H9 (cell line): ENCODE data around the gene TXNL4A. TPM values are rescaled to one million over a fixed set of nuclear protein-coding genes. Genes with fewer than 3 reads are reported as not detected.

Experiments
- DNase-seq: peaks from one replicate; pipeline ENCODE4 v3.0.0-alpha.2; 2017
- H2AFZ ChIP-seq: one replicate; pipeline ENCODE4 v1.6.1; 2013; ENCODE audit warnings: mild to moderate bottlenecking, low read length, control low read depth, moderate library complexity
- H2AK5ac ChIP-seq: 2 replicates; pipeline ENCODE4 v1.6.1; 2013; ENCODE audit warnings: low read length, control low read depth, mixed read lengths; ENCODE audit not compliant: insufficient read length
- H2BK120ac ChIP-seq: one replicate; pipeline ENCODE4 v1.6.1; 2013; ENCODE audit warnings: low read depth, mild to moderate bottlenecking, low read length, control low read depth, inconsistent platforms; ENCODE audit not compliant: poor library complexity, severe bottlenecking
- H2BK12ac ChIP-seq: 2 replicates; pipeline ENCODE4 v1.6.1; 2013; ENCODE audit warnings: low read length, control low read depth, mixed read lengths, low read depth; ENCODE audit not compliant: insufficient read length
- H2BK15ac ChIP-seq: 2 replicates; pipeline ENCODE4 v1.6.1; 2013; ENCODE audit warnings: low read depth, low read length, control low read depth
- H2BK20ac ChIP-seq: one replicate; pipeline ENCODE4 v1.6.1; 2013; ENCODE audit warnings: low read depth, mild to moderate bottlenecking, low read length, control low read depth, inconsistent platforms; ENCODE audit not compliant: poor library complexity, severe bottlenecking
- H2BK5ac ChIP-seq: 2 replicates; pipeline ENCODE4 v1.6.1; 2013; ENCODE audit warnings: low read length, control low read depth, mixed read lengths; ENCODE audit not compliant: insufficient read length
- H3K14ac ChIP-seq: 2 replicates; pipeline ENCODE4 v1.6.1; 2013; ENCODE audit warnings: low read length, control low read depth; ENCODE audit not compliant: insufficient read depth
- H3K18ac ChIP-seq: 2 replicates; pipeline ENCODE4 v1.6.1; 2013; ENCODE audit warnings: low read depth, mild to moderate bottlenecking, mixed read lengths, low read length, control low read depth; ENCODE audit not compliant: insufficient read length
- H3K23ac ChIP-seq: 2 replicates; pipeline ENCODE4 v1.6.1; 2013; ENCODE audit warnings: low read length, control low read depth, mixed read lengths, low read depth; ENCODE audit not compliant: insufficient read length
- H3K23me2 ChIP-seq: 2 replicates; pipeline ENCODE4 v1.6.1; 2013; ENCODE audit warnings: low read depth, mild to moderate bottlenecking, mixed read lengths, low read length, control low read depth; ENCODE audit not compliant: insufficient read length, poor library complexity, severe bottlenecking
- H3K27ac ChIP-seq: 2 replicates; pipeline ENCODE4 v1.5.1; 2013; ENCODE audit warnings: low read length, control low read depth, mixed read lengths, low read depth; ENCODE audit not compliant: insufficient read length
- H3K27me3 ChIP-seq: 2 replicates; pipeline ENCODE4 v1.6.1; 2013; ENCODE audit warnings: low read length, control low read depth, inconsistent platforms; ENCODE audit not compliant: insufficient read depth
- H3K4ac ChIP-seq: 2 replicates; pipeline ENCODE4 v1.6.1; 2013; ENCODE audit warnings: low read depth, mild to moderate bottlenecking, control low read depth, inconsistent platforms, low read length, moderate library complexity
- H3K4me1 ChIP-seq: 2 replicates; pipeline ENCODE4 v1.6.1; 2013; ENCODE audit warnings: low read length, control low read depth, inconsistent platforms; ENCODE audit not compliant: insufficient read depth
- H3K4me2 ChIP-seq: 2 replicates; pipeline ENCODE4 v1.6.1; 2013; ENCODE audit warnings: low read length, control low read depth, mixed read lengths; ENCODE audit not compliant: insufficient read length, insufficient read depth
- H3K56ac ChIP-seq: 2 replicates; pipeline ENCODE4 v1.6.1; 2013; ENCODE audit warnings: low read depth, mild to moderate bottlenecking, mixed read lengths, low read length, control low read depth; ENCODE audit not compliant: insufficient read length
- H3K79me1 ChIP-seq: 2 replicates; pipeline ENCODE4 v1.6.1; 2013; ENCODE audit warnings: low read depth, mild to moderate bottlenecking, moderate library complexity, low read length, control low read depth, inconsistent platforms; ENCODE audit not compliant: insufficient read depth, poor library complexity, severe bottlenecking
- H3K79me2 ChIP-seq: 2 replicates; pipeline ENCODE4 v1.6.1; 2013; ENCODE audit warnings: low read length, control low read depth, inconsistent platforms; ENCODE audit not compliant: insufficient read depth
- H3K9ac ChIP-seq: 2 replicates; pipeline ENCODE4 v1.6.1; 2013; ENCODE audit warnings: low read length, control low read depth, mixed read lengths; ENCODE audit not compliant: insufficient read length; ENCODE audit errors: extremely low read depth
- H3K9me3 ChIP-seq: one replicate; pipeline ENCODE4 v1.6.1; 2013; ENCODE audit warnings: low read depth, low read length, inconsistent platforms; ENCODE audit not compliant: control insufficient read depth
- H3T11ph ChIP-seq: one replicate; pipeline ENCODE4 v1.6.1; 2013; ENCODE audit warnings: mild to moderate bottlenecking, low read length, control low read depth, inconsistent platforms
- H4K20me1 ChIP-seq: one replicate; pipeline ENCODE4 v1.6.1; 2013; ENCODE audit not compliant: control insufficient read depth, insufficient read length, insufficient read depth
- H4K5ac ChIP-seq: 2 replicates; pipeline ENCODE4 v1.6.1; 2013; ENCODE audit warnings: low read depth, mild to moderate bottlenecking, mixed read lengths, low read length, control low read depth; ENCODE audit not compliant: insufficient read length
- H4K8ac ChIP-seq: replicated peaks from 2 replicates; pipeline ENCODE4 v1.6.1; 2013; ENCODE audit warnings: low read length, control low read depth, mixed read lengths, low read depth; ENCODE audit not compliant: insufficient read length
- H4K91ac ChIP-seq: 2 replicates; pipeline ENCODE4 v1.6.1; 2013; ENCODE audit warnings: low read depth, mild to moderate bottlenecking, moderate library complexity, mixed read lengths, low read length, control low read depth; ENCODE audit not compliant: insufficient read length
- H3K27ac Mint-ChIP-seq, 3 experiments: 2 replicates in 2 of 3; 3 replicates in 1 of 3; pipeline ENCODE4 v1.8.0; 2020 to 2021; ENCODE audit warnings: mixed read lengths in 3 of 3, mild to moderate bottlenecking in 1 of 3, moderate library complexity in 1 of 3
- H3K27me3 Mint-ChIP-seq: 2 replicates; pipeline ENCODE4 v1.8.0; 2021; ENCODE audit warnings: low read depth, mild to moderate bottlenecking, moderate library complexity, mixed read lengths
- H3K36me3 Mint-ChIP-seq, 3 experiments: 2 replicates in 2 of 3; 3 replicates in 1 of 3; pipeline ENCODE4 v1.8.0; 2020 to 2021; ENCODE audit warnings: low read depth in 3 of 3, mixed read lengths in 3 of 3; ENCODE audit not compliant: insufficient read depth in 1 of 3
- H3K4me1 Mint-ChIP-seq, 2 experiments: 2 replicates each; pipeline ENCODE4 v1.8.0; 2020; ENCODE audit warnings: mixed read lengths in 2 of 2
- H3K4me3 Mint-ChIP-seq, 2 experiments: 2 replicates in 1 of 2; 3 replicates in 1 of 2; pipeline ENCODE4 v1.8.0; 2020 to 2021; ENCODE audit warnings: mild to moderate bottlenecking in 2 of 2, mixed read lengths in 2 of 2, moderate library complexity in 1 of 2
- H3K9me3 Mint-ChIP-seq, 2 experiments: 2 replicates in 1 of 2; 3 replicates in 1 of 2; pipeline ENCODE4 v1.8.0; 2020; ENCODE audit warnings: mild to moderate bottlenecking in 2 of 2, mixed read lengths in 2 of 2, moderate library complexity in 1 of 2
- WGBS: extraction: QIAGEN DNeasy Blood & Tissue Kit; methylation state at CpG from one replicate; pipeline ENCODE4 v1.1.7; 2013; ENCODE audit warnings: missing lambda C conversion rate, low lambda C conversion rate, mixed read lengths; ENCODE audit not compliant: insufficient read length; ENCODE audit errors: extremely low coverage; 5-methylcytosine and 5-hydroxymethylcytosine counted together
- total RNA-seq: library from RNA; stranded (reverse); gene quantifications from 2 replicates; pipeline ENCODE4 v1.2.1, GENCODE V29; 2021
- TF ChIP-seq, protein P1 (sequence below): fragments of 200-600 bp; sonication (generic); conservative IDR thresholded peaks from 3 replicates; pipeline ENCODE4 v1.8.0; 2021; ENCODE audit warnings: antibody characterized with exemption, mild to moderate bottlenecking

TXNL4A gene
- total RNA-seq, 1 experiment from 2014 or later, result 163 TPM

DNA sequence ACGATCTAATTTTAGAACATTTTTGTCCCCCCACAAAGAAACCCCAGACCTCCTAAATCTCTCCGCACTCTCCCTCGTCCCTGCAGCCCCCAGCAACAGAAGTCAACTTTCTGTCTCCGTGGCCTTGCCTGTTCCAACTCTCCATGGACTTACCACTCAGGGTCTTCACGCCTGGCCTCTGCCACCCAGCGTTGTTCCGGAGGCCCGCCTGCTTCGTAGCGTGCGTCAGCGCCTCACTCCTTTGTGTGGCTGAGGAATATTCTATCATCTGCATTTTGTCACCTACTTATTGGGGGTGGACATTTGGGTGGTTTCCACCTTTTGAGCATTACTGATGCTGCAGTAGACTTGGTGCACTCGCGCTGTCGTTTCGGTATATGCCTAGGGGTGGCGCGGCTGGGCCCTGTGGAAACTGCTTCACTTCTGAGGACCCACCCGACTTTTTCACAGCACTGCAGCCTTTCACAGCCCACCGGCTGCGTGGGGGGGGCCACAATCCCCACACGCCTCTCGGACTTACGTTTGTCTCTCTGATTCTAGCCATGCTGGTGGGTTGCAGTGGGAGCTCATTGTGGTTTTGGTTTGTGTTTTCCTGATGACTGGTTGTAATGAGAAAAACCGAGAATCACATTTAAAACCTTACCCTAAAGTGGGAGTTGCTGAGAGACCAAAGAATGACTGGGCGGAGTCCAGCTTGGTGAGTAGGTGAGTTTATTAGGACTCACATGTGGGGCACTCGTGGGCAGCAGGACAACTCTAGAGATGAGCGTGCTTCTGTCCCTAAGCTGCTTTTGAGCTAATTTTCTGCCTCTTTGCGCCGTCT is 25.3 kb downstream of the TXNL4A start:
- peaks cover 4% of the 10 kb centered on the region; the same call in 1 of the 2 replicates for H3K4me1 ChIP-seq
- no peak for DNase-seq
- H2BK5ac ChIP-seq, result no peak overlapping the region
- H3K23me2 ChIP-seq, result no peaks in the 10 kb centered on the region
- no peak overlapping the region for H2AK5ac ChIP-seq
- no peak overlapping the region for H2BK15ac ChIP-seq
- H4K20me1 ChIP-seq, result peaks cover 3% of the 10 kb centered on the region
- TF ChIP-seq, protein P1, sequence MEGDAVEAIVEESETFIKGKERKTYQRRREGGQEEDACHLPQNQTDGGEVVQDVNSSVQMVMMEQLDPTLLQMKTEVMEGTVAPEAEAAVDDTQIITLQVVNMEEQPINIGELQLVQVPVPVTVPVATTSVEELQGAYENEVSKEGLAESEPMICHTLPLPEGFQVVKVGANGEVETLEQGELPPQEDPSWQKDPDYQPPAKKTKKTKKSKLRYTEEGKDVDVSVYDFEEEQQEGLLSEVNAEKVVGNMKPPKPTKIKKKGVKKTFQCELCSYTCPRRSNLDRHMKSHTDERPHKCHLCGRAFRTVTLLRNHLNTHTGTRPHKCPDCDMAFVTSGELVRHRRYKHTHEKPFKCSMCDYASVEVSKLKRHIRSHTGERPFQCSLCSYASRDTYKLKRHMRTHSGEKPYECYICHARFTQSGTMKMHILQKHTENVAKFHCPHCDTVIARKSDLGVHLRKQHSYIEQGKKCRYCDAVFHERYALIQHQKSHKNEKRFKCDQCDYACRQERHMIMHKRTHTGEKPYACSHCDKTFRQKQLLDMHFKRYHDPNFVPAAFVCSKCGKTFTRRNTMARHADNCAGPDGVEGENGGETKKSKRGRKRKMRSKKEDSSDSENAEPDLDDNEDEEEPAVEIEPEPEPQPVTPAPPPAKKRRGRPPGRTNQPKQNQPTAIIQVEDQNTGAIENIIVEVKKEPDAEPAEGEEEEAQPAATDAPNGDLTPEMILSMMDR, result no peak; the same call in 2 of the 3 replicates
- no peak overlapping the region for H4K5ac ChIP-seq
- no peak overlapping the region for H4K8ac ChIP-seq
- Mint-ChIP-seq H3K4me3 (peak overlapping the region in 1 of 2 experiments; percentile 54; a peak in 2 of 5 replicates), H3K9me3 (no peaks in the 10 kb centered on the region; a peak in 1 of 5 replicates), H3K36me3 (no peaks in the 10 kb centered on the region), H3K27me3 (peaks cover 79% of the 10 kb centered on the region), H3K27ac (no peak overlapping the region), H3K4me1 (peaks cover 39% of the 10 kb centered on the region in 2 experiments)
- H2BK20ac ChIP-seq, result no peak overlapping the region
- no peak overlapping the region for H4K91ac ChIP-seq
- no peak overlapping the region for H3T11ph ChIP-seq
- no CpG with 5 or more reads among the region's 30 CpGs for WGBS
- no peaks in the 10 kb centered on the region for H3K79me1 ChIP-seq
- H3K14ac ChIP-seq, result no peak overlapping the region
- no peak overlapping the region for H3K18ac ChIP-seq
- H3K79me2 ChIP-seq, result no peaks in the 10 kb centered on the region
- no peak overlapping the region for H3K4me2 ChIP-seq
- no peak overlapping the region for H3K9ac ChIP-seq
- H3K27ac ChIP-seq, result no peak overlapping the region
- no peak overlapping the region for H3K23ac ChIP-seq
- H3K56ac ChIP-seq, result no peak overlapping the region
- H2BK12ac ChIP-seq, result no peak overlapping the region
- no peaks in the 10 kb centered on the region for H3K9me3 ChIP-seq
- no peak overlapping the region for H2AFZ ChIP-seq
- peaks cover 32% of the 10 kb centered on the region; the same call in 1 of the 2 replicates for H3K27me3 ChIP-seq
- no peak overlapping the region for H3K4ac ChIP-seq
- H2BK120ac ChIP-seq, result no peak overlapping the region
